ENCODE results near the gene PRG2.
"Not testable (repeated sequence)": the region's sequence is repeated elsewhere in the genome, so short reads cannot be mapped to it uniquely, and the experiment has no call there.

Gene PRG2

DNA sequence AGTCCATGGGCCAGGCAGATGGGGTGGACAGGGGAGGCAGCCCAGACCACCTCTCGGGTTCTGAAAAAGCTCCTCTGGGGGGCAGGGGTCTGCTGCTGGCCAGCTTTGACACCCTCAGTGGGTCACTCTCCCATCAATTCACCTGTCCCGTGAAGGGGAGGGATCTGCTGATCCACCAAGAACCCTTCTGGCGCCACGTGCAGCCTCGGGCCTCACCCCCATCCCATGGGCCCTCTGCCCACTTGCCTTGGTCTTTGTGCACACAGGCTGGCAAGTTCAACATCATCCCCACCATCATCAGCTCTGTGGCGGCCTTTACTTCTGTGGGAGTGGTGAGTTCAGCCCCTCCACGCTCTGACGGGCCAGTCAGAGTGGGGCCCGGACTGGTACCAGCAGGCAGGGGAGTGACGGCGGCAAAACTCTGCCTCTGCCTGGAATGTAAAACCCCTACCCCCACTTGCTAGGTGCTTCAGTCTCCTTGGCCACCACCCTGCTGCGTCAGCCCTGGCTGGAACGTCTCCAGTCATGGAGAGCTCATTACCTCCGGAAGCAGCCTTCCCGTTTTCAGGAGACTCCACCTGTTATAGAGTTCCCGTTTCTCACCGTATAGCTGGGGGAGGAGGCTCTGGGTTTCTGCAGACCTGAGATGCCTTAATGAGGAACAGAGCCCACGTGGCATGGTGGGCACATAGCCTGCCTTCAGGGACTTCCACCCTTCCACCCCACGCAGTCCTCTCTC, 22.2 kb downstream of the PRG2 start:
- DNase-seq = peak; percentile 52 to 79 (median 68)

DNA sequence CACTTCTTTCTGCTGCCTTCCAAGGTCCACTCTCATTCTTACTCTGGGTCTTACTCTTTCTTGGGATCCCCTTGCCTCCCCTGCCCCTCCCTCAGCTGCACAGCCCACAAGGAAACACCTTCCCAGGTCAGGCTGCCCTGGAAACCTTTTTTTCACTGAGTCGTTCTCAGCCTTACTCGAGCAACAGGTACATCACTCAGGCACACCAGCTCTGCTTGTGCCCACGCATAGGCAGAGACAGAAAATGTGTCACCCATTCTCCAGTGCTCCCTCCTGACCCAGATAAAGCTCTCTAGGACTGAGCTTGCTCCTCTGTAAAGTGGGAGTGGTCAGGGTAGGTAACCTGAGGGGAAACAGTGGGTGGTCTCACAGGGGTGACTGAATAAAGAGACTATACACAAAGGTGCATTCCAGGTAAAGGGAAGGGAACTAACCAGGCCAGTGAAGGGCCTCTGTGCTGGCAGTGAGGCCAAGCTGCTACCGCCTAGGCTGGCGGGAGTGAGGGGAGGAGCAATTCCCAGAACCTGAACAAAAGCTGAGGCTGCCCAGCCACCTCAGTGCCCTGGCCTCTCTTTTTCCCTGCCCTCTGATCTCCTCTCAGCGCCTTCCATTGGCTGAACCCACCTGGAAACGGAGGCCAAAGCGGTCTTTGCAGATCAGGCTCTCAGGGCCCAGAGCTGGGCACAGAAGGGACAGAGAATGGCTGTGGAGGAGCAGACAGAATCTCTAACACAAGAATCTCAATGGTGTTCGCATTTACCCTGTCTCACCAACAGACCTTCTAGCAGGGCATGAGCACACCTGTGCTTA, 25.4 kb downstream of the PRG2 start:
- DNase-seq = no peak

DNA sequence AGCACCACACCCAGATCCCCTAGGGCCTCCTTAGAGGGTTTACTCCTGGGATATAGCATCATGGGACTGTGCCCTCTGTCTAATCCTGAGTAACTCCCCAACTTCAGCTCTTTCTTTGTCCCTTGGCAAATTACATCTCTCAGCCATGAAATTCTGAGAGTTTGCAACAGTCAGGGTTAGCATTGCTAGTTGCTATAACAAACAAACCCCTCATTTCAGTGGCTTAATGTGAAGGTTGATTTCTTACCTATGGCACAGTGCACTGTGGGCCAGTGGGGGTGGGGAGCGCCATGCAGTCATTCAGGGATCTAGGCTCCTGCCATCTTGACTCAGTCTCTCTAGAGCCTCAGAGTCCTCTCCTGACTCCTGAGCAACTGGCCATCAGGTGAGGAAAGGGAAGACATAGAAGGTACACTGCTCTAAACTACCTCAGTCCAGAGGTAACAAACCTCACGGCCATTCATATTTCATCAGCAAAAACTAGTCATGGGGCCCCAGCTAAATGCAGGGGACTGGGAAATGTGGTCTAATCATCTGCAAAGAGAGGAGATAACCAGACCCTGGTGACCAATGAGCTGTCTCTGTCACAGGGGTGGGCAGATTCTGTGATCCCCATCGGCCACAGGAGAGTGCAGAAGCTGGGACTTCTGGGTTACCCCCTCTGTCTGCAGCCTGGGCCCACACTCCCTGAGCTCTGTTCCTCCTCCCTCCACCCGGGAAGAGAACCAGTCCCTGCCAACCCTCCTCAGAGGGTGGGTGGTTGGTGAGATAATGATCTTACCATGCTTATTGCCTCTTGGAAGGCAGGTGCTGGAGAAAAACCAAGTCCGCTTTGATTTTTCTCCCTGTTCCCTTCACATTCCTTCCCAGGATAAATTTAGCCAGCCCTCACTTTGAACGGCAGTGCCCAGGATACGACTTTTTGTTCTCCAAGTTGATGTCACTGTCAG, 27.0 kb downstream of the PRG2 start:
- DNase-seq = no peak

DNA sequence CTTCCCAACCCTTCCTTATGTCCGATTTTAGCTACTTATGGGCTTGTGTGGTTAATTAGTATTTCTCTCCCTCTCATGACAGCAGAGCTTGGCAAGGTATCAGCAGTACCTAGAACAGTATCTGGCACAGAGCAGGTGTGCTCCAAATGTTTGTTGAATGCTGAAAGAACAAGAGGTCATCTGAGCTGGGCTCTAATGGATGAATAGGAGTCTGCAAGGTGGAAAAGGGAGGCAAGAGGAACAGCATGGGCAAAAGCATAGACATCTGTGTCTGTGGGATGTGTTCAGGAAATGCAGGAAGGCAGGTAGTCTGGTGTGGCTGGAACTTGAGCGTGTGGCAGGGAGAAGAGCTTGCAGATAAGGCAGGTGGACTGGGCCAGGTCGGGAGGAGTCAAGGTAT, 28.5 kb downstream of the PRG2 start:
- DNase-seq = no peak

DNA sequence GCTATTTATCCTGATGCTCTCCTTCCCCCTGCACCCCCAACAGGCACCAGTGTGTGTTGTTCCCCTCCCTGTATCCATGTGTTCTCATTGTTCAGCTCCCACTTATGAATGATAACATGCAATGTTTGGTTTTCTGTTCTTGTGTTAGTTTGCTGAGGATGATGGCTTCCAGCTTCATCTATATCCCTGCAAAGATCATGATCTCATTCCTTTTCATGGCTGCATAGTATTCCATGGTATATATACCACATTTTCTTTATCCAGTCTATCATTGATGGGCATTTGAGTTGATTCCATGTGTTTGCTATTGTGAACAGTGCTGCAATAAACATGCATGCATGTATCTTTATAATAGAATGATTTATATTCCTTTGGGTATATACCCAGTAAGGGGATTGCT, 29.0 kb downstream of the PRG2 start:
- not testable (repeated sequence) for DNase-seq

DNA sequence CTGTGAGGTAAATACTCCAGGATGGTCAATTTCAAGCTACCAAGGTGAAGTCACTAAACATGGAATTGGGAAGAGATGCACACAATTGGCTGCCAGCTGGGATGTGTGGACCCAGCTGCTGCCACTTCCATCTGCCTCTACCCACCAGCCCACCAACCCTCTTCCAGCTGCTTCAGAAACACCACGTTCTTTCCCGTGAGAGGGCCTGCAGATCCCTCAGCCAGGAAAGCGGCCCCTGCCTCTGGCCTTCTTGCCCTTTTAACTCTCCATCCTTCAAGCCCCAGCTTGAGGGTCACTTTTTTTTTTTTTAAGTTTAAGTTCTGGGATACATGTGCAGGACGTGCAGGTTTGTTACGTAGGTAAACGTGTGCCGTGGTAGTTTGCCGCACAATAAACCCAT, 29.5 kb downstream of the PRG2 start:
- no peak for DNase-seq

DNA sequence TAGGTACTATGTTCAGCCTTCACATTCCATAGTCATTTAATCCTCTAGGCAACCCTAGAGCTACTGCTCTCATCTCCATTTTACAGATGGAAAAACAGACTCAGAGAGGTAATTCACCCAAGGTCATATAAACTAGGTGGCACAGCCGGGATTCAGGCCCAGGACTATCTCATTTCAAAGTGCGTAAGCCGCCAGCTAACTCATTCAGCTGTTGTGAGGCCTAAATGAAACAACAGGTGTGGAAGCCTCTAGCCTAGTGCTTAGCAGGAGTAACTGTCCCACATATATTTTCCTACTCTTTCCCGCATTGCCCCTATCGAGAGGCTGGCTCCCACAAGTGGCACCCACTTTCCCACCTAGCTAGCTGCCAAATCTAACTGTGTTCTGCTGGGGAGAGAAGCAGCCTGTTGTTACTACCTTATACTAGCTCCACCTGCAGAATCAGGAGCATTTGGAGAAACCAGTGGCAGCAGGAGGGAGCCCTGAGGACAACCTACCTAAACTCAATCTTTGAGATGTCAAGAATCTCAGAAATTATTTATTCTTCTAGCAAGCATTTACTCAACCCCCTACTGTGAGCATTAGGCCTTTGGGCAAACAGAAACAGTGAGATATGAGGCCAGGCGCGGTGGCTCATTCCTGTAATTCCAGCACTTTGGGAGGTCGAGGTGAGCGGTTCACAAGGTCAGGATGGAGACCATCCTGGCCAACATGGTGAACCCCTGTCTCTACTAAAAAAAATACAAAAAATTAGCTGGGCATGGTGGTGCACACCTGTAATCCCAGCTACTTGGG, 30.4 kb downstream of the PRG2 start:
- DNase-seq = no peak

DNA sequence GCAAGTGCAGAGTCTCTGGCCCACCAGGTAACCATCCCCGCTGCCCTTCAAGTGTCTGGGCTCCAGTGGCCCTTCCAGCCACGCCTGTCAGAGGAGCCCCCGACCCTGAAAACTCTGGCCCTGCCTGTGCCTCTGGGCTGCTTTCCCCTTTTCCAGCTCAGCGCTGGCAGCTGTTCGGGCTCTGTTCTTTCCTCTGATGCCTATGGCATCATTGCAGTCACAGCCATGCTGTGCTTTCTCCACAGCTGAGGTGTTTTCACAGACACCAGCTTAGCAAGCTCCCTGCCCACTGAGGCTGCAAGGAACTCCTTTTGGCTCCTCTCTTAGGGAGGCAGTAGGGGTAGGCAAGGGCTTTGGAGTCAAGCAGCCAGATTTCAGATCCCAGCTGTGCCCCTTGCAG, 31.1 kb downstream of the PRG2 start:
- no peak for DNase-seq

DNA sequence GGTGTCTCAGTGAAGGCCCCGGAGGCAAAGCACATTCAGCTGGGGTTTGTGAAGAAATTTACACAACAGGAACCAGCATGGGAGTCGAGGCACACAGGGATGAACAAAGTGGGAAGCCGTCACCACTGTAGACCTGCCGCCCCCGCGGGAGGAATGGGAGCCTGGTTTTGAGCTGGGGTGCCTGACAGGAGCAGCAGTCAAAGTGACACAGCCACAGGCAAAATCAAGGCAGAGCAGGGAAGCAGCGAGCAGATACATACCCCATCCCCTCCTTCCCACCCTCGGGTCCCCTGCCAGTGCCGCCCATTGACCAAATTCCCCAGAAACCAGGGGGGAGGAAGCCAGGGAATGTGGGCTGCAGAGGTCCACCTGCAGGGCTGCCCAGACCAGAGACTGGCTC, 31.5 kb downstream of the PRG2 start:
- peak in 1 of 4 experiments; percentile 41 for DNase-seq

DNA sequence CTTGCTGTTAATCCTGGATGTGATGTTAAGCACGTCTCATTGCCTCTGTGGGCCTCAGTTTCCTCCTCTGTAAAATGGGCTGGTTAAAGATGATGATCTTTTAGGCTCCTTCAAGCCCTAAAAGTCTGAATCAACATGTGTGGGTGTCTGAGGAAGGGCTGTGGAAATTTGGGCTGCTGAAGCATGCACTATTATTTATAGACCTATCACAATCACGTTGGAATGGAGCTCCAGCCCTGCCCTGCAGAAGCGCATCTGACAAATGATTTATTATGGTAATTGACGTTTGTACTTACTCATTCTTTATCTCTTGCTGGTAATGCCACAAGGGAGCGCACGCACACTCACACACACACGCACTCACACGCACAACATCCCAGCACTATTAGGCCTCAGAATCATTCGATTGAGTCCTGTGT, 31.9 kb downstream of the PRG2 start:
- DNase-seq = peak; percentile 51 to 79 (median 56)

DNA sequence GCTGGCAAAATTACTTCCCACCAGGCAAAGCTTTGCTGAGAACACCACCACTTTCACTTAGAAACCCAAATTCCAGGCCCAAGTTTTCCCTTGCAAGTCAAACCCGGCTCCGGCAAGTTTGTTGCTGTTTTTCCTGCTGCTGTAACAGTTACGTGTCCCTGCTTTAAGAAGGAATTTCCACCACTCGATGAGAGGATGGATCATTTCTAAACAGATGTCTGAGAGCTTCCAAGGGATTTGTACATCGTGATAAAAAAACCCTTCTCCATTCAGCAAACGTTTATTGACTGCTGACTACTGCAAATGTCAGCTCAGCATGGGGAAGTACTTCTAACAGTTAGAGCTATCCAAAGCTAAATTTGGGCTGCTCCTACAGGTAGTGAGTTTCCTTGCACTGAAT, 32.6 kb downstream of the PRG2 start:
- DNase-seq = peak in 3 of 4 experiments; percentile 25 to 60 (median 53)

DNA sequence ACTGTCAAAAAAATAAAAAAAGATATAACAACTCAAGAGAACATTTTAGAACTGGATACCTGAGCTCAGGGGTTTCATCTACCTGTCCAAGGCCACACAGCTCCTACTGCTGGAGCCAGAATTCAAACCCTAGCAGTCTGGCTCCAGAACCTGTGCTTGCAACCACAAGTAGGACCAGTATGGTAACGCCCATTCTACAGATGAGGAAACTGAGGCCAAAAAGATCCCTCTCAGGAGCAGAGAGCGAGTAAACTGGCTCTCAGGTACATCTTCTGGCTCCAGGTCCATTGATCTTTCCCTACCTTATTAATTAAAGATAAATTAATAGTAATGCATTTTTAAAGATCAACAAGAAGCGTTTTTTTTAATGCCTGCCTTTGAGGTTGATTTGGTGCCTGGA, 33.1 kb downstream of the PRG2 start:
- DNase-seq = no peak

DNA sequence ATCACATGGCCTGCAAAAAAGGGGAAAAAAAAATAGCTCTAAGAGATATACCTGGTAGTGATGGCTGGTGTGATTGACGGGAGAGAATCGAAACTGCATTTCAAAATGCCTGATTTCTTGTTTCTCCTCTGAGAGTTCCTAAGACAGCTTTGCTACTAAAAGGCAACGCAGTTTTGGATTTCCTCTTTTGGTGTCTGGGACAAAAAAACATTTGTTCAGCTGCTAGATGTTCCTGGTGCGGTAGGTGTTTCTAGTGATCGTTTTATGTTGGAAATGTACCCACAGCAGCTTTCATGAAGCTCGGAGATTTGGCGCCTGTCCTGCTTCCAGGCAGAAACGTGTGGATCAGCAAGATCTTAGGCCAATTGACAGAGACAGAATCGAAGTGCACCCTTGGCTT, 34.2 kb downstream of the PRG2 start:
- peak; percentile 35 to 73 (median 58) for DNase-seq

DNA sequence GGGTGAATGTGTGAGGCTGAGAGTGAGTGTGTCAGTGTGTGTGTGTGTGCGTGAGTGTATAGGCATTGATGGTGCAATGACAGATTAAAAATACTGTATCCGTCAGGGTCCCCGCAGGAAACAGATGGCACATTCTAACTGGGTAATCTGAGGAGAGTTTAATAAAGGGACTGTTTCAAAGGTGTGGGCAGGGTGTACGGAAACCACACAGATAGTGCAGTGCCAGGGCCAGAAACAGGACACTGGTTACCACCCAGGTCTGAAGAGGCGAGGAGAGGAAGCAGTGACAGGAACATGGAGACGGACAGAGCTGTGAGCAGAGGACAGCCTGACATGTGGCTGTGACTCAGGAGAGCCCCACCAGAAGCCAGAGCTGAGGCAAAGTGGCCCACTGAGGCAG, 35.8 kb downstream of the PRG2 start:
- peak; percentile 47 to 77 (median 72) for DNase-seq

DNA sequence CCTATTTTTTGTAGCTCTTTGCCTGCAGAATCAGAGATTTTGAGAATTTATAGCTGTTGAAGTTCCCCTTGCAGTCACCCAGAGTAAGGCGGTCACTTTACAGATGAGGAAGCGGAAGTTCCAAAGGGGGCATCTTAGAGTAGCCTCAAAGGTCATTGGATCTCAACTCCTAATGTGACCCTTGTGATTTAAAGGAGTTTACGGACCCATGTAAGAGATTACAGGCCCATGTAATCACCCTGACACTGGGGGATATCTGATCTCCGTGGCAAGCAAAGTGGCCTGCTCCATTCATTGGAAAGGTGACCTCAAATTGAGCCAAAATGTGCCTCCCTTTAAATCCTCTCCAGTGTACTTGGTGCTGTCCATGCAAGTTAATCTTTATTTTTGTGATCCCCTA, 36.6 kb downstream of the PRG2 start:
- peak; percentile 50 to 77 (median 68) for DNase-seq

DNA sequence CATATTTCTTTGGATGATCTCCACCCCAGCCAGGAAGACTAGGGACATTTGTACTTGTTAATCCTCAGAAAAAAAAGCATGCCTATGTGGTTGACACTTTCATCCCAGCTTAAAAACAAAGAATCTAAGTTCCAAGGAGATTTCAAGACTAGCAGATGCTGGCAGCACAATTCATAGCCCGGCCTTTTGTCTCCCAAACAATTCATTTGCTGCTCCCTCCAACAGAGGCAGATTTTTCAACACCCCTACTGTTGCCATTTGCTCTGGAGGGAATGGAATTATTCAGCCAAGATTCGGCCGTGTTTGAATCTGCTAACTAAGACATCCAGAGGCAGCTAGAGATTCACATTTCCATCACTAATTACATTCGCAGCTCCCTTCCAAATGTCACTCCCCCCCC, 37.0 kb downstream of the PRG2 start:
- DNase-seq = no peak

DNA sequence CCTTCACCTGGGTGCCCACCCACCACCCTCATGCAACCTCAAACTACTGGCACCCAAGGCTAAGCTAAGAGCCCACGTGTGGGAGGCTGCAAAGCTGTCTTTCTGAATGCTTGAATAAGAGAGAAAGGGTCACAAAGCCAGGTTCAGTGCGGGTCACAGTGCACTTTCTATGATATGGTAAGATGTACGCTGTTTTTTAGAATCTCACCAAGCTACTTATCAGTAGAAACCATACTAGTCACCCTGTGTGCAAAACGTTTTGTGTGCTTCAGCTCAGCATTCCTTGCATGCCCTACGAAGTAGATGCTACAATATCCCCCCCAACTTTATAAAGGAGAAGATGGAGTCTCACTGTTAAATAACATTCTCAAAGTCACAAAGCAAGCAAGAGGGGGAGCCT, 37.4 kb downstream of the PRG2 start:
- no peak for DNase-seq

DNA sequence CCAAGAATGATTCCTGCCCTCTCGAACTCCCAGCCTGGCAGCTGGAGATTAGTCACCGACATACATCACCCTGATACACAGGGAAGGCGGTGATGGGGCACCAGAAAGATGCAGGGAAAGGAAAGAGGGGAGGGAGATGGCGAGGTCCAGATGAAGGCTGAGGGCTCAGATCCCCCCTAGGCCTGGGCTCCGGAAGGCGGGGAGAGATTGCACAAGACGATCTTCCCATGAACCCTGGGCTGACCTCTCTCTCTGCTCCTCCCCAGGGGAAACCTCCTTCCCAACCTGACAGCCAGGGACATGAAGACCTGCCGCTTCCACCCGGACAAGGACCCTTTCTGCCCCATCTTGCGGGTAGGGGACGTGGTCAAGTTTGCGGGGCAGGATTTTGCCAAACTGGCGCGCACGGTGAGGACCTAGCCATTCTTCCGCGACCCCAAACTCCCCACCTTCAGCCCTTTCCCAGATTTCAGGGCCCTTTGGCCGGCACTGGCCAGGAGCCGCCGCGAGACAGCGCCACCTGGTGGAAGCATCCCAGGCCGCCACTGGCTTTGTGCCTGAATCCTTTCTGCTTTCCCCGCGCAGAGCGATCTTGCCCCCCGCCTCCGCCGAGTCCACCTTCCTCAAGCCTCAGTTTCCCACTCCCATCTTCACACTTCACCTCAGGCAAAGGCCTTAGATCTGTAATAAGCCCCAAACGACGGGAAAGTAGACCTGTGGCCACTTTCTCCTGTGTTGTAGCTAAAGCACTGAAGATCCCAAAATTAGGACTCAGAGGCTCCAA, 40.8 kb downstream of the PRG2 start:
- DNase-seq = peak; percentile 58 to 80 (median 70)

DNA sequence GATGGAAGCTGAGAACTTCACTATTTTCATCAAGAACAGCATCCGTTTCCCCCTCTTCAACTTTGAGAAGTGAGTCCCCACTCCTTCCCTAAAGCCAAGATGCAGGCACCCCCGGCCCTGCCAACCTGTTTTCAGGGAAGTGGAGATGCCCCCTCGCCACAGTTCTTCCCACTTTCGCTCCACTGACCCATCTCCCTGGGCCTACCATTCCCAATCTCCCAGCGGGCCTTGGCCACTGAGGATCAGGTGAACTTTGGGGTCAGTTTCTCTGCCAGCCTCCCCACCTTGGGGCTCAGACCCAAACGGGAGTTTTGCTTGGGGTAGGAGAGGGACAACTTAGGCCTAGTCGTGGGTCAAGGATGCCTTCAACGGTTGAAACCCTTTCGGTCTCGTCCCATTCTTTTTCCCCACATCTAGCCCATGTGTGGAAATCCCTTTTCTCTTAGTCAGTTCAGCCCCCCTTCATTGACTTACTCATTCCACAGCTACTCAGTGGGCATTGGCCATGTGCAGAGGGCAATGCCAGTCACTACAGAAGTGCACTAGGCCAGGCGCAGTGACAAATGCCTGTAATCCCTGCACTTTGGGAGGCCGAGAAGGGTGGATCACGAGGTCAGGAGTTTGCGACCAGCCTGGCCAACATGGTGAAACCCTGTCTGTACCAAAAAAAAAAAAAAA, 41.7 kb downstream of the PRG2 start:
- DNase-seq = no peak

DNA sequence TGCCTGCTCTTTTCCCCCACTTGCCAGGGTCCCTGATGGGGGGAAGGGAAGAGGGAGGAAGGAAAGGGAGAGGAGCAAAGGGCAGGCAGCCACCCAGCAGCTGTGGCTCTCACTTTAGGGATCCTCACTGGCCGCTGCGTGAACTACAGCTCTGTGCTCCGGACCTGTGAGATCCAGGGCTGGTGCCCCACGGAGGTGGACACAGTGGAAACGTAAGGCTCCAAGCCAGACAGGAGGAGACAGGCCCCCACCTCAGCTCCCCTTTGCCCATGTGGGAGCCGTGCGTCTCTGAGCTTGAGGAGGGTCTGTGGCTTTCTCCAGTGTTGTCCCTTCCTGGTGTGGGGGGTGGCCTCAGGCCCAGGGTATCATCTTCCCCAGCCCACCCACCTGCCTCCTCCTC, 42.4 kb downstream of the PRG2 start:
- no peak for DNase-seq

DNA sequence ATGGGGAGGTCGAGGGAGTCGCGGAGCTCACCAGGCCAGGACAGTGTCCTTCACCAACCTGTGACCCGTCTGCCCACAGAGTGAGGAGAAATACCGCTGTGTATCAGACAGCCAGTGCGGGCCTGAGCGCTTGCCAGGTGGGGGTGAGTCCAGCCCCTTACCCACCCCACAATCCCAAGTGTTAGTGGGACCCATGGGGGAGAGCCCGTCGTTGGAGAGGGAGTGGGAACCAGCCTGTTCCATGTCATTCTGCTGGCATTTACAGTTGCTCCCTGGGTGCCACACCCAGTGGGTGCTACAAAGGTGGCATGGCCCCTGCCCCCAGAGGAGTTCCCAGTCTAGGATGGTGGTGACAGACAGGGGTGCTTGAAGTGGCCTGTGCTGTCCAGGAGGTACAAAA, 43.1 kb downstream of the PRG2 start:
- DNase-seq = no peak

Data from suppressor macrophage (primary cell).